ENCODE results near the gene FBXO42. TPM values are rescaled to one million over a fixed set of nuclear protein-coding genes. Genes with fewer than 3 reads are reported as not detected.

Gene FBXO42
- total and polyA plus RNA-seq, 9 of the 15 experiments (the other 6 are each of a cell fraction or from before 2014, with no cell fraction given), result 7.2 to 24.8 (median 17.4) TPM

DNA sequence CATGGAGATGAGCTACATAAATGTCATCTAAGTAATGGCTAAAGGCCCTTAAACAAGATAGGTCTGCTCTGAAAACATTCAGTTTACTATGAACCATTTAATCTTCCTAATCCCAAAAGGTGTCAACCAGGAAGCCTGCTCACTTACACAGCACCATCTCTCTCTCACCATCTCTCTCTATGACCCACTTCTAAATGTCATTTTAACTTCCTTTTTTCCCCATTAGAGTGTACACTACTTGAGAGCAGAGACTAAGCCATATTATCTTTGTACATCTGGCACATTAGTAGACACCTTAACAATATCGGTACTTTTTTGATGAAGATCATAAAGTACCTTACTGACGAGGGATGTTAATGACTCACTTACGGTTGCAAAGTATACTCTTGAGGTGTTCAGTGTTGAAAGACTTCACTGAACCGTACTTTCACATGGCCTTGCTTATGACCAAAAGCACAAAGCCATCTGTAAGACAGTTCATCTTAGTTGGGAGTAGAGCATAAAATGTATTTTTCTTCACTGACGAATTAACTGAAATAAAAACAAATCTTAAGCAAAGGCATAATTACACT, 25.4 kb downstream of the FBXO42 start (continued):
- no peak for TF ChIP-seq KLF1 (tag; IDR thresholded peaks at IDR 0.05)
- TF ChIP-seq ETS2 (tag; IDR thresholded peaks at IDR 0.05; ENCODE audit: borderline replicate concordance, poor library complexity, severe bottlenecking), result no peak
- TF ChIP-seq GTF2F1 (IDR thresholded peaks at IDR 0.05; ENCODE audit: low read depth, low read length), result no peak
- TF ChIP-seq, protein P1, sequence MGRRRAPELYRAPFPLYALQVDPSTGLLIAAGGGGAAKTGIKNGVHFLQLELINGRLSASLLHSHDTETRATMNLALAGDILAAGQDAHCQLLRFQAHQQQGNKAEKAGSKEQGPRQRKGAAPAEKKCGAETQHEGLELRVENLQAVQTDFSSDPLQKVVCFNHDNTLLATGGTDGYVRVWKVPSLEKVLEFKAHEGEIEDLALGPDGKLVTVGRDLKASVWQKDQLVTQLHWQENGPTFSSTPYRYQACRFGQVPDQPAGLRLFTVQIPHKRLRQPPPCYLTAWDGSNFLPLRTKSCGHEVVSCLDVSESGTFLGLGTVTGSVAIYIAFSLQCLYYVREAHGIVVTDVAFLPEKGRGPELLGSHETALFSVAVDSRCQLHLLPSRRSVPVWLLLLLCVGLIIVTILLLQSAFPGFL (CRISPR knock-in tag; IDR thresholded peaks at IDR 0.05), result no peak
- TF ChIP-seq PHF21A (IDR thresholded peaks at IDR 0.05; ENCODE audit: borderline replicate concordance, low read depth), result no peak
- TF ChIP-seq PTRF (tag; IDR thresholded peaks at IDR 0.05), result no peak
- no peak for TF ChIP-seq POLR3G (IDR thresholded peaks at IDR 0.05; ENCODE audit: extremely low read depth, insufficient read length, insufficient replicate concordance)
- TF ChIP-seq ZFP30 (CRISPR knock-in tag; IDR thresholded peaks at IDR 0.05; ENCODE audit: borderline replicate concordance), result no peak
- no peak for TF ChIP-seq KHSRP (IDR thresholded peaks at IDR 0.05)

DNA sequence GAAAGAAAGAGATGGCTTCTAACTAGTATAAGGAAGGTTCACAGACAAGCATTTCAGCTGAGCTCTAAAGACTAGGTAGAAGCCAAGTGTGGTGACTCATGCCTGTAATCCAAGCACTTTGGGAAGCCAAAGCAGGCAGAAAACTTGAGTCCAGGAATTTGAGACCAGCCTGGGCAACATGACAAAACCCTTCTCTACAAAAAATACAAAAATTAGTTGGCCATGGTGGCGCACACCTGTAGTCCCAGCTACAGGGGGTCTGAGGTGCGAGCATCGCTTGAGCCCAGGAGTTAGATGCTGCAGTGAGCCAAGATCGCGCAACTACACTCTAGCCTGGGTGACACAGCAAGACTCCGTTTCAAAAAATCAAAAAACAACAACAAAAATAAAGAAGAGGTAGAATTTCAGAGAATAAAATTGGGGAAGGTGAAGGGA, 27.8 kb downstream of the FBXO42 start:
- no peak overlapping the region for H2AFZ ChIP-seq (ENCODE audit: low read depth, low read length)
- H3K79me2 ChIP-seq (ENCODE audit: control insufficient read depth, insufficient read depth, low read length), result peaks cover 48% of the 10 kb centered on the region; the same call in 2 of the 3 replicates
- H3K9ac ChIP-seq (ENCODE audit: insufficient read depth in 1 of 2, low read depth in 2 of 2, low read length in 2 of 2), result no peak overlapping the region; a peak in 1 of 4 replicates
- in situ Hi-C loops (cut with MboI) (no loop called here), intact Hi-C loops (cut with micrococcal nuclease) (no loop called here)
- no peak overlapping the region for H3K27ac ChIP-seq (ENCODE audit: extremely low read depth, low read depth, low read length)
- no TSS peak for BruUV-seq (replicated peaks)
- FAIRE-seq (no peak), ATAC-seq (peak; percentile 62; the same call in 2 of the 3 replicates), DNase-seq (ENCODE audit: extremely low read depth in 1 of 4, low spot score in 3 of 4) (peak in 1 of 4 experiments; percentile 23)
- POLR2A ChIA-PET, result interaction anchor here (1.4 kb wide), 1 partner anchor 11 kb away, joined by 3 read pairs; no protein-coding TSS in a partner anchor
- H3K4me2 ChIP-seq (ENCODE audit: insufficient read depth, low read length), result no peak overlapping the region
- no peak overlapping the region for H3K4me3 ChIP-seq
- no peaks in the 10 kb centered on the region for H3K27me3 ChIP-seq (ENCODE audit: control insufficient read depth in 2 of 2, insufficient read depth in 2 of 2, low read length in 2 of 2)
- CTCF ChIA-PET (ENCODE audit: low intra/inter-chr PET ratio), result no interaction called here
- 89% methylated on average over 6 of the region's 6 CpGs for WGBS (ENCODE audit: insufficient coverage, low coverage, missing lambda C conversion rate)
- H3K4me1 ChIP-seq (replicated peaks in 1 of 2; ENCODE audit: control insufficient read depth in 2 of 2, insufficient read depth in 2 of 2, low read length in 2 of 2), result no peaks in the 10 kb centered on the region
- H3K36me3 ChIP-seq (ENCODE audit: control insufficient read depth, insufficient read depth, low read length), result peaks cover 10% of the 10 kb centered on the region; the same call in 1 of the 3 replicates
- no peaks in the 10 kb centered on the region; the same call in 1 of the 2 replicates for H4K20me1 ChIP-seq (replicated peaks; ENCODE audit: control insufficient read depth, insufficient read depth, low read length)
- no peaks in the 10 kb centered on the region for H3K9me3 ChIP-seq (replicated peaks; ENCODE audit: control insufficient read depth, insufficient read depth, low read depth, low read length)
- H3K9me1 ChIP-seq (ENCODE audit: control insufficient read depth, insufficient read depth, low read length), result no peaks in the 10 kb centered on the region
- TF ChIP-seq JUND (IDR thresholded peaks at IDR 0.05; ENCODE audit: borderline replicate concordance, low read depth, low read length) (peak; percentile 50; the same call in 1 of the 2 replicates), JUND (tag; IDR thresholded peaks at IDR 0.05; ENCODE audit: borderline replicate concordance, low read depth, low read length) (0 out of 3 replicates have a peak, but pooled peaks have one; percentile 11), ZNF133 (CRISPR knock-in tag; IDR thresholded peaks at IDR 0.05) (no peak), ZNF134 (CRISPR knock-in tag; conservative IDR thresholded peaks at IDR 0.05) (no peak), TOE1 (IDR thresholded peaks at IDR 0.05; ENCODE audit: borderline replicate concordance) (no peak), TOE1 (CRISPR knock-in tag; IDR thresholded peaks at IDR 0.05; ENCODE audit: borderline replicate concordance, low read depth) (no peak), FOSL1 (tag; conservative IDR thresholded peaks at IDR 0.05) (peak; percentile 59), ATF3 (IDR thresholded peaks at IDR 0.05) (peak; percentile 69), ATF3 (CRISPR knock-in tag; conservative IDR thresholded peaks at IDR 0.05) (no peak)
- TF ChIP-seq, protein P2, sequence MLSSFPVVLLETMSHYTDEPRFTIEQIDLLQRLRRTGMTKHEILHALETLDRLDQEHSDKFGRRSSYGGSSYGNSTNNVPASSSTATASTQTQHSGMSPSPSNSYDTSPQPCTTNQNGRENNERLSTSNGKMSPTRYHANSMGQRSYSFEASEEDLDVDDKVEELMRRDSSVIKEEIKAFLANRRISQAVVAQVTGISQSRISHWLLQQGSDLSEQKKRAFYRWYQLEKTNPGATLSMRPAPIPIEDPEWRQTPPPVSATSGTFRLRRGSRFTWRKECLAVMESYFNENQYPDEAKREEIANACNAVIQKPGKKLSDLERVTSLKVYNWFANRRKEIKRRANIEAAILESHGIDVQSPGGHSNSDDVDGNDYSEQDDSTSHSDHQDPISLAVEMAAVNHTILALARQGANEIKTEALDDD (IDR thresholded peaks at IDR 0.05), result peak; percentile 73

Measured in K562 (cell line).